ENCODE measurements around the gene TAL1. TPM values are rescaled to one million over a fixed set of nuclear protein-coding genes. Genes with fewer than 3 reads are reported as not detected.

Gene TAL1
- total RNA-seq, 4 donors from 2014 or later, result 0.59 to 1.6 (median 0.70) TPM

GRCh38 chr1:47257224-47257623 lies 25.2 kb upstream of the TAL1 start:
- H3K27me3 ChIP-seq, result no peaks in the 10 kb centered on the region
- no peak overlapping the region for H3K27ac ChIP-seq
- intact Hi-C loops (cut with DNase I; ENCODE audit: low total_unique reads) (no loop called here), in situ Hi-C loops (cut with MboI; ENCODE audit: low sequenced_read_pairs in 4 of 4) (loop anchor here in 1 of 4 donors (10.0 kb wide), 1 partner anchor 62 kb away; the partner anchor contains the start of gene PDZK1IP1)
- H3K36me3 ChIP-seq, result no peaks in the 10 kb centered on the region
- peaks cover 0 to 3% of the 10 kb centered on the region in 2 donors for H3K4me1 ChIP-seq
- ATAC-seq (peak in 1 of 2 donors; percentile 92), DNase-seq (no peak)
- H3K4me3 ChIP-seq, result no peak overlapping the region
- TF ChIP-seq POLR2A (IDR thresholded peaks at IDR 0.05) (no peak), CTCF (IDR thresholded peaks at IDR 0.05 in 4 of 5, conservative IDR thresholded peaks at IDR 0.05 in 1 of 5) (no peak)
- no peaks in the 10 kb centered on the region for H3K9me3 ChIP-seq

- H3K9me3 ChIP-seq, result no peaks in the 10 kb centered on the region
- H3K36me3 ChIP-seq, result no peaks in the 10 kb centered on the region
- intact Hi-C loops (cut with DNase I; ENCODE audit: low total_unique reads), result no loop called here
- ATAC-seq, result no peak
- DNase-seq, result no peak
- no peak overlapping the region for H3K27ac ChIP-seq
- no peak for TF ChIP-seq POLR2A (IDR thresholded peaks at IDR 0.05)
- in situ Hi-C loops (cut with MboI; ENCODE audit: low sequenced_read_pairs in 4 of 4), result loop anchor here in 1 of 4 donors (10.0 kb wide), 1 partner anchor 58 kb away; the partner anchor contains the start of gene PDZK1IP1
- H3K27me3 ChIP-seq, result no peaks in the 10 kb centered on the region
- H3K4me3 ChIP-seq, result no peak overlapping the region
- no peaks in the 10 kb centered on the region for H3K4me1 ChIP-seq
Observed at GRCh38 chr1:47252795-47253194, 20.8 kb upstream of the TAL1 start.

- Histone ChIP-seq H3K36me3 (no peaks in the 10 kb centered on the region), H3K27ac (no peak overlapping the region), H3K4me3 (no peak overlapping the region), H3K27me3 (no peaks in the 10 kb centered on the region), H3K4me1 (no peaks in the 10 kb centered on the region), H3K9me3 (no peaks in the 10 kb centered on the region)
- intact Hi-C loops (cut with DNase I; ENCODE audit: low total_unique reads) (no loop called here), in situ Hi-C loops (cut with MboI; ENCODE audit: low sequenced_read_pairs in 4 of 4) (loop anchor here in 1 of 4 donors (10.0 kb wide), 1 partner anchor 58 kb away; the partner anchor contains the start of gene PDZK1IP1)
- no peak for ATAC-seq
- TF ChIP-seq POLR2A (IDR thresholded peaks at IDR 0.05) (no peak), CTCF (IDR thresholded peaks at IDR 0.05 in 4 of 5, conservative IDR thresholded peaks at IDR 0.05 in 1 of 5) (no peak)
- DNase-seq, result no peak
Observed at GRCh38 chr1:47252369-47252768, 20.3 kb upstream of the TAL1 start.

GRCh38 chr1:47249755-47250154 lies 17.7 kb upstream of the TAL1 start:
- H3K27ac ChIP-seq, result no peak overlapping the region
- DNase-seq (no peak), ATAC-seq (no peak)
- TF ChIP-seq POLR2A (IDR thresholded peaks at IDR 0.05) (no peak), CTCF (IDR thresholded peaks at IDR 0.05 in 4 of 5, conservative IDR thresholded peaks at IDR 0.05 in 1 of 5) (no peak)
- no peaks in the 10 kb centered on the region for H3K4me1 ChIP-seq
- no peaks in the 10 kb centered on the region for H3K27me3 ChIP-seq
- intact Hi-C loops (cut with DNase I; ENCODE audit: low total_unique reads), result no loop called here
- no peaks in the 10 kb centered on the region for H3K36me3 ChIP-seq
- H3K4me3 ChIP-seq, result no peak overlapping the region
- H3K9me3 ChIP-seq, result no peaks in the 10 kb centered on the region
- in situ Hi-C loops (cut with MboI; ENCODE audit: low sequenced_read_pairs in 4 of 4), result loop anchor here in 1 of 4 donors (10.0 kb wide), 1 partner anchor 55 kb away; the partner anchor contains the start of gene PDZK1IP1

GRCh38 chr1:47244339-47244862 lies 12.4 kb upstream of the TAL1 start:
- Histone ChIP-seq H3K27ac (no peak overlapping the region), H3K4me1 (no peaks in the 10 kb centered on the region), H3K36me3 (no peaks in the 10 kb centered on the region), H3K9me3 (no peaks in the 10 kb centered on the region), H3K27me3 (peaks cover 0 to 4% (median 0%) of the 10 kb centered on the region in 3 donors), H3K4me3 (no peak overlapping the region)
- DNase-seq (no peak), ATAC-seq (no peak)
- intact Hi-C loops (cut with DNase I; ENCODE audit: low total_unique reads), result no loop called here
- TF ChIP-seq CTCF (IDR thresholded peaks at IDR 0.05 in 4 of 5, conservative IDR thresholded peaks at IDR 0.05 in 1 of 5) (no peak), POLR2A (IDR thresholded peaks at IDR 0.05) (no peak)
- in situ Hi-C loops (cut with MboI; ENCODE audit: low sequenced_read_pairs in 4 of 4), result no loop called here

Data from gastrocnemius medialis (tissue), 4 donors.